Stimulated activated naive B cell treated with anti-CD40 and anti-IgM and Interleukin-4, amounts not matched to agents 10 μg/mL and 1 μg/mL and 100 μg/mL, for 72 hours (primary cell): Measurements from ENCODE around the gene C1QTNF8.

ENCODE experiments used
- ATAC-seq, 2 donors: fragments of 150-1000 bp; cut with Tn5 transposase; replicated peaks; 2 replicates each; pipeline ENCODE4 v1.10.0; 2021; ENCODE audit warnings: moderate library complexity in 1 of 2
- DNase-seq: peaks from one replicate; pipeline ENCODE4 v3.0.0; 2021
- H3K27ac Mint-ChIP-seq: one replicate; pipeline ENCODE4 v1.8.0; 2022; ENCODE audit warnings: mild to moderate bottlenecking, mixed read lengths
- H3K27me3 Mint-ChIP-seq, 2 donors: one replicate each; pipeline ENCODE4 v1.8.0; 2022; ENCODE audit warnings: mixed read lengths in 2 of 2
- H3K36me3 Mint-ChIP-seq, 2 donors: one replicate each; pipeline ENCODE4 v1.8.0; 2022; ENCODE audit warnings: mixed read lengths in 2 of 2, mild to moderate bottlenecking in 1 of 2
- H3K4me1 Mint-ChIP-seq, 2 donors: one replicate each; pipeline ENCODE4 v1.8.0; 2022; ENCODE audit warnings: mixed read lengths in 2 of 2, mild to moderate bottlenecking in 1 of 2
- H3K4me3 Mint-ChIP-seq, 2 donors: one replicate each; pipeline ENCODE4 v1.8.0; 2022; ENCODE audit warnings: mild to moderate bottlenecking in 2 of 2, mixed read lengths in 2 of 2, moderate library complexity in 1 of 2
- H3K9me3 Mint-ChIP-seq, 2 donors: one replicate each; pipeline ENCODE4 v1.8.0; 2022; ENCODE audit warnings: mixed read lengths in 2 of 2, mild to moderate bottlenecking in 1 of 2

Gene C1QTNF8

DNA sequence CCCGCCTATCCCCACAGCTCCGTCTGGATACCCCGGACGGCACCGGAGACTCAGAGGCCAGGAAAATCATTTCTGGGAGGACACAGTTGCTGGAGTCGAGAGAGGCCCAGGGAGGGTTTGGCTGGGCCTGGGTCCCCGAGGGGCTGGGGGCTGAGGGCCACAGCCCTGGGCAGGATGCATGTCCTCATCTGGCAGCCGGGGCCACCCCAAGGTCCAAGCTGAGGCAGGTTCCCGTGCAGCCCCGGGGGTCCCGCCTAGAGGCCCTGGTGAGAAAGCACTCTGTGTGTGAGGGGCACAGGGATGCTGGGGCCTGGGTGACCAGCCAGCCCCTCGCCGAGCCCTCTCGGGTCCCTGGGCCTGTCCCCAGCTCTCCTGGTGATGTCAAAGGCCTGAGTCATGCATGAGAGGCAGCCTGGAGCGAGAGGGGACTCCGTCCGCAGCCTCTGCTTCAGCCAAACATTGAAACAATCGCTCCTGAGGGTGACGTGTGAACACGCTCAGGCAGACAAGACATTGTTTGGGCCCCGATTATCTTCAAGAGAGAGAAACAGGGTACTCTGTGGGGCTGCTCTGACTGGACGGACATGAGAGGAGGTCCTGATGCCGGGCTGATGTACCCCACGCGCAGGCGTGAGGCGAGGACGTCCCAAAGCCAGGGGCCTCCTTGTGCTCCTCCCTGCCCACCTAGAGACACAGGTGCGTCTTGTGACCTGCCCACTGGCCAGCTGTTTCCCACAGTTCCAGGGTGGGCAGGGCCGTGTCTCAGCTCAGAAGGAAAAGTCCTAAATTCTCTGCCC lies 25.8 kb upstream of the C1QTNF8 start:
- Mint-ChIP-seq H3K4me1 (no peaks in the 10 kb centered on the region), H3K36me3 (no peaks in the 10 kb centered on the region), H3K4me3 (no peak overlapping the region), H3K9me3 (no peaks in the 10 kb centered on the region), H3K27ac (no peak overlapping the region), H3K27me3 (peaks cover 4 to 15% of the 10 kb centered on the region in 2 donors)
- no peak for DNase-seq
- no peak for ATAC-seq

DNA sequence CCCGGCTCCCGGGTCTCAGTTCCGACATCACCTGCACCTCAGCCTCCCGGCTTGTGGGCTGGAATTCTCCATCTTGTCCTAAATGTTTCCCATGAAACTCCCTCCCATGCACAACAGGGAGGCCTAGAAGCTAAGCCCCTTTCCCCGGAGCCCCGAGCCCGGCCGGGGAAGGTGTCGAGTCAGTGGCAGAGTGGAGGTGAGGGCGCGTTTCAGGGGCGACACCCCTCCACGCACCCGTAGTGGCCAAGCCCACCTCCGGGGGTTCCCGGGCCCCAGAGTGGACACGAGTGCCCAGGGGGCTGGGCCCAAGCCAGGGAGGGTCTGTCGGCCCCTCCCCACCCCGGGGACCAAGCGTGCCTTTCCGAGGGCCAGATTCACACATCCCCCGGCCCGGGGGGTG lies 25.0 kb upstream of the C1QTNF8 start:
- no peak for ATAC-seq
- peaks cover 4 to 18% of the 10 kb centered on the region in 2 donors for H3K27me3 Mint-ChIP-seq
- H3K4me3 Mint-ChIP-seq, result no peak overlapping the region
- H3K4me1 Mint-ChIP-seq, result no peaks in the 10 kb centered on the region
- H3K36me3 Mint-ChIP-seq, result no peaks in the 10 kb centered on the region
- no peaks in the 10 kb centered on the region for H3K9me3 Mint-ChIP-seq
- DNase-seq, result no peak
- H3K27ac Mint-ChIP-seq, result no peak overlapping the region

DNA sequence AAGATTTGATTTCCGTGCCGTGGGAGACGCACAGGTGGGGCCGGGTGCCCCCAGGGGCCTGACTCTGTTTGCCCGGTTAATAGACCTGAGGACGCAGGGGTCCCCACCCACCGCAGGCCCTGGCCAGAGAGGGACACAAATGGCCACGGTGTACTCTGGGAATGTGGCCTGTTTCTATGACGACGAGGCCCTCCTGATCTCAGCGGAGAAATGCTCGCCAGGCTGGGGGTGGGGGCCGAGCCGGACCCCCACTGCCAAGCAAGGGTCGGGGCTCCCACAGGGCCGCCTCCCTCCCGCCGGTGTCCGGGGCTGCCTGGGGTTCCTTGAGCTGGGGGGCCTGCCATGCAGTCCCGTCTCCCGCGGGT lies 24.5 kb upstream of the C1QTNF8 start:
- Mint-ChIP-seq H3K27ac (no peak overlapping the region), H3K9me3 (no peaks in the 10 kb centered on the region), H3K36me3 (no peaks in the 10 kb centered on the region), H3K4me3 (no peak overlapping the region), H3K27me3 (peaks cover 4 to 16% of the 10 kb centered on the region in 2 donors), H3K4me1 (no peaks in the 10 kb centered on the region)
- no peak for DNase-seq
- ATAC-seq, result no peak

DNA sequence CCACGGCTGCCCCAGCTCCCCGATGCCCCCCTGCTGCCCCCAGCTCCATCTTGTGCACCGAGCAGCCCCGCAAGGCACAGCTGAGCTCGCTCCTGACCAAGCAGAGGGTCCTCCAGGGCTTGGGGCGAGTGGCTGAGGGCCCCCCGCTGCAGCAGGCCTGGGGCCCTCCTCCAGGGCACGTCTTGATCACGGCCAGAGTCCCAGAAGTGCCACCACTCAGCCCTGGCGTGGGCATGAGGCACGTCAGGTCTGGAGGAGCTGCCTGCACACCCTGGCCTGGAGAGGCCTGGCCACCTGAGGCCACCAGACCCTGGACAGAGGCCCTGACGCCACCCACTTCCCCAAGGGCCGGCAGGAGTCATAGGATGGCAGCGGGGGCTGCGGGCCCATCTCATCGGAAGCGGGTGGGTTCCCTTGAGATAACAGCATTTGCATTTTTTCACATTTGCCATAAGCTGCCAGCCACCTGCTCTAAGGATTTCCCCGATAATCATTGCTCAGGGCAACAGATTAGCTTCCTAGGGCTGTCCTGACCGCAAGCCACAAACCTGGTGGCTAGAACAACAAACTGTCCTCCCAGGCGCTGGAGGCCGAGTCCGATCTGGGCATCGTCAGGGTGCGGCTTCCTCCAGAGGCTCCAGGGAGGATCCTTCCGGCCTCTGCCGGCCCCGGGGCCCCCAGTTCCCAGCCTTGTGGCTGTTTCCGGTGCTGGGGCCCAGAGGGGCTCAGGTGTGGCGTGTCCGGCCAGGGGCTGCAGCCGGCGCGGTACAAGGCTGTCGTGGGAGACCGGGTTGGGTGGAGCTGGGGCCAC lies 23.9 kb upstream of the C1QTNF8 start:
- no peak overlapping the region for H3K27ac Mint-ChIP-seq
- peaks cover 4 to 14% of the 10 kb centered on the region in 2 donors for H3K27me3 Mint-ChIP-seq
- no peak for DNase-seq
- no peaks in the 10 kb centered on the region for H3K4me1 Mint-ChIP-seq
- no peaks in the 10 kb centered on the region for H3K9me3 Mint-ChIP-seq
- peak in 1 of 2 donors; percentile 31 for ATAC-seq
- no peaks in the 10 kb centered on the region for H3K36me3 Mint-ChIP-seq
- no peak overlapping the region for H3K4me3 Mint-ChIP-seq

DNA sequence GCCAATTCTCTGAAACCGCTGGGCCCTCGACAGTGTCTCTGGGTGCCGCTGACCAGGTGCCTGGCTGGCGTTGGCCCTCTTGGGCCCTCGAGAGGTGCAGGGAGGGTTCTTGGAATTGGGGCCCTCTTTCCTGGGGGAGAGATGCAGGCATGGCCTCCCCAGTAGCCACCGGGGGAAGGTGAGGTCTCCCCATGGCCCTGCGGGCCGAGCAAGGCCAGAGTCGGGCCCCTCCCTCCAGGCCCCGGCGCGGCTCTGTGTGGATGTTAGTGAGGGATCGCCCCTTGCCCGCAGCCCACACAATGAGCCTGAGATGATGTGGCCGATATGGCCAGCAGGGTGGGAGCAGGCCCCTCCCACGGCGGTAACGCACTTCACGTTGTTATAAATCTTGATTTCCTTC lies 23.1 kb upstream of the C1QTNF8 start:
- DNase-seq (no peak), ATAC-seq (no peak)
- H3K9me3 Mint-ChIP-seq, result no peaks in the 10 kb centered on the region
- no peak overlapping the region for H3K4me3 Mint-ChIP-seq
- H3K27ac Mint-ChIP-seq, result no peak overlapping the region
- H3K4me1 Mint-ChIP-seq, result no peaks in the 10 kb centered on the region
- no peaks in the 10 kb centered on the region for H3K36me3 Mint-ChIP-seq
- peaks cover 4 to 14% of the 10 kb centered on the region in 2 donors for H3K27me3 Mint-ChIP-seq

DNA sequence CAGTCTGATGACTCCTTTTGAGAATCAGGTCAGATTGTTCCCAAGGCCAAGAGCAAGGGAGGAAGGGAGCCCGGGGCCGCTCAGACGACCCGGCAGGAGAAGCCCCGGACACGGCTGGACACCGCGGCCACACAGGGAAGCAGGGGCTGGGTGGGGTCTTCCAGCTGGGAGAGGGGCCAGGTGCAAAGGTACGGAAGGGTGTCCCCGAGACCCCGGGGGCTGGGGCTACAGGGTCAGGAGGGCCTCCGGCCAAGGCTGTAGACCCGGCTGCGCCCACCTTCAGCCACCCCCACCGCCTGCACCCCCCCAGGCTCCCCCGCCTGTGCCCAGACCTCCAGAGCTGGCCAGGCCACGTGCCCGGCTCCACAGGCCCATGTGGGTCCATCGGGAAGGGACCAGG lies 21.9 kb upstream of the C1QTNF8 start:
- H3K27ac Mint-ChIP-seq, result no peak overlapping the region
- no peak for ATAC-seq
- no peaks in the 10 kb centered on the region for H3K36me3 Mint-ChIP-seq
- H3K9me3 Mint-ChIP-seq, result no peaks in the 10 kb centered on the region
- no peak overlapping the region for H3K4me3 Mint-ChIP-seq
- H3K27me3 Mint-ChIP-seq, result peaks cover 4 to 14% of the 10 kb centered on the region in 2 donors
- H3K4me1 Mint-ChIP-seq, result no peaks in the 10 kb centered on the region
- DNase-seq, result no peak

DNA sequence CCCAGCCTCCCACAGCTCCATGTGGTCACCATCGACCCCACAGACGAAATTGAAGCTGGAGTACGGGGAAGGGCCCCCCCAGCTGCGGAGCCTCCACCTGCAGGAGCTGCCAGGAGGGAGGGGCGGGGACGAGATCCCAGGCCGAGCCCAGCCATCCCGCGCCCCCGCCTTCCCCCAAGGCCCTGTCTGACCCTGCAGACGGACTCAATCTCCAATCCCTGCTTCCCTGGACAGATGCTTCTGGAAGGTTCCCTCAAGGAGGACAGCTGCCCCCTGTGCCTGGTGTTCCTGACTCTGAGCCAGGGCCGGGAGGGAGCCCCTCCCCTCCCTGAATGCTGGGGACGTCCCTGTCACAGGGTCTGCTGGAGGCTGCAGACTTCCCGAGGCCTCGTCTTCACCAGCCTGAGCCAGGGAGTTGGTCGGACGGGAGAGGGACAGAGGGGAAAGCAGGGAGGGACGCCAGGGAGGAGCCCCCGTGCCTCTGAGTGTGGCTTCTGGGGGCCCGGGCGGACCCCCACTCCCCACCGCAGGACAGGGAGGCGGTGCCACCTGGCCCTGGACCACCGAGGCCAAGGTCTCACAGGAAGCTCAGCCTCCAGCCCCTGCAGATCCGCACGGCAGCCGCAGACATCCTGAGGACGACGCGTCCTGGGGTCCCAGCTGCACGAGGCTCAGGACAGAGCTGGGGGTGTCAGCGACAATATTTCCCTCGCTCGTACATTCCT lies 21.3 kb upstream of the C1QTNF8 start:
- DNase-seq, result no peak
- Mint-ChIP-seq H3K4me1 (no peaks in the 10 kb centered on the region), H3K27me3 (peaks cover 4 to 9% of the 10 kb centered on the region in 2 donors), H3K36me3 (no peaks in the 10 kb centered on the region), H3K27ac (no peak overlapping the region), H3K4me3 (no peak overlapping the region), H3K9me3 (no peaks in the 10 kb centered on the region)
- no peak for ATAC-seq

DNA sequence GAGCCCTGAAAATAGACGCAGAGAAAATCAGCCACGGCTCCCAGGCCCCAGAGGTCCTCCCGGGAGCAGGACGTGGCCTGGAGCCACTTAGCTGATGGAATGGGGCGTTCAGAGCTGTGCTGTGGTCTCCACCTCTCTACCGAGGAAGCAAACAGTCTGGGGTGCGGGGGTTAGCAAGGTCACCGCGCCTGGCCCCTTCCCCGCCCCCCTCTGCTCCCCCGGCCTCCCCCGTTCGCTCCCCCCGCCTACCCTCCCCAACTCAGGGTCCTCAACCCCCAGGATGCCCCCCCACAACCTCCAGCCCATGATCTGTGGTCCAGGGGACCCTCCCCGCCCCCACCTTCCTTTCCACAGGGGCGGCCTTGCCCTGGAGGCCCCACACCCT lies 20.6 kb upstream of the C1QTNF8 start:
- ATAC-seq, result no peak

DNA sequence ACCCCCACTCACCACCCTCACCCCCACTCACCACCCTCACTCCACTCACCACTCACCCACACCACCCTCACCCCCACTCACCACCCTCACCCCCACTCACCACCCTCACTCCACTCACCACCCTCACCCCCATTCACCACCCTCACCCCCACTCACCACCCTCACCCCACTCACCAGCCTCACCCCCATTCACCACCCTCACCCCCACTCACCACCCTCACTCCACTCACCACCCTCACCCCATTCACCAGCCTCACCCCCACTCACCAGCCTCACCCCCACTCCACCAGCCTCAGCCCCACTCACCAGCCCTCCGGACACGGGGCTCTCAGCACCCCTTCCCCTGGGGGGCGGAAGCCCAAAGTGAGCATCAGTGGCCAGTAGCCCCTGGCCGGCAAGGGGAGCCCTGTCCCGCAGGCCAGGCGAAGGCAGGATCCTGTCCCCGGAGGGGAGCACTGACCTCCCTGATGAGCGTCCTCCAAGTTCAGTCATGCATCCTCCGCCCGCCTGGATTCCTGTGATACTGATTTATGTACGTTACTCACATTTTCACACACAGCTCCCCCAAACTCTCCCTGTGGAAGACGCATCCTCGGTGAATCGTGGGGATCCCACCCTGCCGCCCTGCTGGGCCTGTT lies 18.0 kb upstream of the C1QTNF8 start:
- Mint-ChIP-seq H3K4me3 (no peak overlapping the region), H3K9me3 (peaks cover 0 to 2% of the 10 kb centered on the region in 2 donors), H3K27ac (no peak overlapping the region), H3K27me3 (peaks cover 9 to 17% of the 10 kb centered on the region in 2 donors), H3K4me1 (no peaks in the 10 kb centered on the region), H3K36me3 (no peaks in the 10 kb centered on the region)
- DNase-seq (no peak), ATAC-seq (no peak)

More for the DNA sequence above, 20.6 kb upstream of the C1QTNF8 start:
- H3K27me3 Mint-ChIP-seq, result peaks cover 0 to 6% of the 10 kb centered on the region in 2 donors
- H3K36me3 Mint-ChIP-seq, result no peaks in the 10 kb centered on the region
- no peaks in the 10 kb centered on the region for H3K9me3 Mint-ChIP-seq
- H3K27ac Mint-ChIP-seq, result no peak overlapping the region
- no peak overlapping the region for H3K4me3 Mint-ChIP-seq
- DNase-seq, result no peak
- no peaks in the 10 kb centered on the region for H3K4me1 Mint-ChIP-seq

DNA sequence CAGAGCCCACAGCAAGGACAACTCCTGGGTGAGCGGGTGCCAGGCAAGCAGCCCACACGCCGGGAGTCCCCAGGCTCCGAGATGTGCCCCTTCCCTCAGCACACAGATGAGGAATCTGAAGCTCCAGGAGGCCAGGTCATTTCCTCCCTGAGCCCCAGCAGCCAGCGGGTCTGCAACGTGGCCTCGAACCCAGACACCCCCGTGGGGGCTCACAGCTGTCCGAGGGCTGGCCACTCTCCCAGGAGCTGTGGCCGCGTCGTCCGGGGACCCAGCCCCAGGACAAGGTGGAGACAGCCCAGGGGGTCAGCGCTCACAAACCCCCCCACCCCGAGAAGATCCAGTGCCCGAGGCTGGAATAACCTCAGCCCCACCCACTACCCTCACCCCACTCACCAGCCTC lies 17.4 kb upstream of the C1QTNF8 start:
- Mint-ChIP-seq H3K4me1 (no peaks in the 10 kb centered on the region), H3K27me3 (peaks cover 12 to 22% of the 10 kb centered on the region in 2 donors), H3K4me3 (no peak overlapping the region), H3K27ac (no peak overlapping the region), H3K9me3 (peaks cover 0 to 2% of the 10 kb centered on the region in 2 donors), H3K36me3 (no peaks in the 10 kb centered on the region)
- DNase-seq (no peak), ATAC-seq (no peak)

DNA sequence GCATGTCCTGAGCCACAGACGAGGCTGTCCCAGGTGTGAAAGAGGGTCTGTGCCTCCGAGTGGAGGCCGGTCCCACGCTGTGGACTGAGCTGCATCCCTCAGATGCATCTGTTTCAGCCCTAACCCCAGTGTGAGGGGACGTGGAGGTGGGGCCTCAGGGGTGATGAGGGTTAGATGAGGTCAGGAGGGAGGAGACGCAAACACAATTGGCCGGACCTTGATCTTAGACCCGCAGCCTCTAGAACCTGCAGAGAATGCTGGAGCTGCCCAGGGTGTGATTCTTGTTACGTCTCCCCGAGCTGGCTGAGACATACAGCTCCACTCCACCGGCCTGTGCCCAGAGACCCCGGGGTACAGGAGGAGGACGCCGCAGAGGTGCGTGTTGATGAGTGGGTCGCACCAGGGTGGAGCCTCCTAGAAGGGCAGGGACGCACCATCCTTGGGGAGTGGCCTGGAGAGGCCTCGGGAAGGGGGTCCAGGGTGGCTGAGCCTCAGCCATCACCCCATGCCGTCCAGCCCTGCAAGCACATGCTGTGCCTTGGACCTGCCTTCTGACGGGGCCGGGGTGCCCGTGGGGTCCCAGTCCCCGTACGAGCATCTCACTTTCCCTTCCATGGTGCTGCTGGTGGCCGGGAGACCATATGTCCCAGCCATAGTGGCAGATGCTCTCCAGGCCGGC lies 16.6 kb upstream of the C1QTNF8 start:
- Mint-ChIP-seq H3K4me1 (no peaks in the 10 kb centered on the region), H3K36me3 (no peaks in the 10 kb centered on the region), H3K27me3 (peaks cover 12 to 28% of the 10 kb centered on the region in 2 donors), H3K4me3 (no peak overlapping the region), H3K27ac (no peak overlapping the region), H3K9me3 (peaks cover 0 to 2% of the 10 kb centered on the region in 2 donors)
- ATAC-seq (peak in 1 of 2 donors; percentile 18), DNase-seq (no peak)

DNA sequence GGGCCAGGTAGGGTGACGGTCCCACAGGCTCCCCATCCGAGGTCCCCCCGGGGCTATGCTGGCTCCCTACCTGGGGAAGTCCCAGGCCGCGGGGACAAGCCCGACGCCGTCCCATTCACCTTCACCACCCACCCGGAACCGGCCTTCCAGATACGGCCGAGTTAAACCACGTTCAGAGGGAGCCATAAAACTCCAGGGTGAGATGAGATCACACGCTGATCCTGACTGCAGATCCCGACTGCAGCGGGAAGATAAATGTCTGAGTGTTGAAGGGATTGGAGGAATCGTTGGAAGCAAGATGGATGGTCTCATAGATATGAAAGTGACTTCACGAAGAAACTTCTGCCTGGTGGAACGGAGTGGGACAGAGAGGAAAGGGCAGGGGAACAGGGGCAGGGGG lies 13.6 kb upstream of the C1QTNF8 start:
- Mint-ChIP-seq H3K27ac (no peak overlapping the region), H3K27me3 (peaks cover 29 to 51% of the 10 kb centered on the region in 2 donors), H3K9me3 (peaks cover 0 to 2% of the 10 kb centered on the region in 2 donors), H3K4me1 (peaks cover 0 to 1% of the 10 kb centered on the region in 2 donors), H3K36me3 (no peaks in the 10 kb centered on the region), H3K4me3 (no peak overlapping the region)
- ATAC-seq (no peak), DNase-seq (no peak)

DNA sequence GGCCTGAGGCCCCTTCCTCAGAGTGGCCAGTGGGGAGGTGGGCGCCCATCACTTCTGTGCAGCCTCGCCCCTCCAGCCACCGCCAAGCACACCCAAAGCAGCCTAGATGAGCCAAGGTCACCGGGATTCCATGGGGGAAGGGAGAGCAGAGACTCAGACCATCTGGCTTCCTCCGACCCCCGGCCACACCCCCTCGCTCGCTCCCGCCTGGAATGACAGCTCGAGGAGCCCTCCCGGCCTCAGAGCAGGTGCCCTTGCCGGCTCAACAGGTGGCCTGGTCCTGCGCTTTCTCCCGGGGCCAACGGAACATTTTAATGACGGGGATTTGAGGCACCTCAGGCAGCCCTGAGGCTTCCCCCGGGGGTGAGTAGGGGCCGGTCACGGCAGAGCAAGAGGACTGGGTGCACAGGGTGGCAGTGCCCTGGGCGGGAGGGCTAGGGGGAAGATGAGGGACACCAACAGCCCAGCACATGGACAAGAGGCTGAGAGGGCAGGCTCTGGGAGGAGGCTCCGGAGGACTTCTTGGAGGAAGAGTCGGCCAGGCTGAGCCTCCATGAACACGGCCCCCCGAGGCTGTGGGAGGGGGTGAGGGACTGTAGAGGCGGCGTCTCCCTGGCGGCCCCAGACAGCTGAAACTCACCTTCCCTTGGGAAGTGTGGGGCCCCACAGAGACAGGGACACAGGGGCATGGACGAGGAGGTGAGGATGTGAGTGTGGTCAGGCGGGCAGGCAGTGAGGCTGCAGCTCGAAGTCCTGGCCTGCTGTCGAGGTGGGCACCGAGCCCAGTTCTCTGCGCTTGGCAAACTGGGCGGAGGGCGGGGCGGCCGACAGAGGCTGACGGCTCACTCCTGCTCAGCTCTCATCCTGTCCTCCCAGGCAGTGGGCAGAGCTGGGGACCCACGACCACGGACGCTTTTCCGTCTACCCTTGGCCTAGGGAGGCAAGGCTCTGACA lies 12.5 kb upstream of the C1QTNF8 start:
- ATAC-seq (no peak), DNase-seq (no peak)
- Mint-ChIP-seq H3K27me3 (peaks cover 38 to 62% of the 10 kb centered on the region in 2 donors), H3K36me3 (no peaks in the 10 kb centered on the region), H3K4me1 (peaks cover 0 to 1% of the 10 kb centered on the region in 2 donors), H3K27ac (no peak overlapping the region), H3K9me3 (peaks cover 0 to 2% of the 10 kb centered on the region in 2 donors), H3K4me3 (no peak overlapping the region)
